Astrocyte of the spinal cord (primary cell): ENCODE measurements around the gene MDGA2.

Experiments used
- DNase-seq: peaks from one replicate; pipeline ENCODE4 v3.0.0; 2011; ENCODE audit warnings: low read depth, low spot score
- H3K4me3 ChIP-seq: 2 replicates; pipeline ENCODE4 v1.5.1; 2011; ENCODE audit warnings: low read depth, mild to moderate bottlenecking, low read length, moderate library complexity
- in situ Hi-C: cut with HindIII; loops from 2 replicates; pipeline ENCODE4 v1.10.0; 2017; ENCODE audit warnings: low sequenced_read_pairs
- TF ChIP-seq, protein P1 (sequence below): IDR thresholded peaks from 2 replicates; pipeline ENCODE4 v1.5.1; 2012; ENCODE audit warnings: low read depth, mild to moderate bottlenecking, low read length, inconsistent platforms

MDGA2 gene

GRCh38 chr14:47438650-47439140 lies 236.7 kb downstream of the MDGA2 start:
- in situ Hi-C loops, result no loop called here
- DNase-seq, result peak; percentile 65
- H3K4me3 ChIP-seq, result no peak overlapping the region
- TF ChIP-seq, protein P1, sequence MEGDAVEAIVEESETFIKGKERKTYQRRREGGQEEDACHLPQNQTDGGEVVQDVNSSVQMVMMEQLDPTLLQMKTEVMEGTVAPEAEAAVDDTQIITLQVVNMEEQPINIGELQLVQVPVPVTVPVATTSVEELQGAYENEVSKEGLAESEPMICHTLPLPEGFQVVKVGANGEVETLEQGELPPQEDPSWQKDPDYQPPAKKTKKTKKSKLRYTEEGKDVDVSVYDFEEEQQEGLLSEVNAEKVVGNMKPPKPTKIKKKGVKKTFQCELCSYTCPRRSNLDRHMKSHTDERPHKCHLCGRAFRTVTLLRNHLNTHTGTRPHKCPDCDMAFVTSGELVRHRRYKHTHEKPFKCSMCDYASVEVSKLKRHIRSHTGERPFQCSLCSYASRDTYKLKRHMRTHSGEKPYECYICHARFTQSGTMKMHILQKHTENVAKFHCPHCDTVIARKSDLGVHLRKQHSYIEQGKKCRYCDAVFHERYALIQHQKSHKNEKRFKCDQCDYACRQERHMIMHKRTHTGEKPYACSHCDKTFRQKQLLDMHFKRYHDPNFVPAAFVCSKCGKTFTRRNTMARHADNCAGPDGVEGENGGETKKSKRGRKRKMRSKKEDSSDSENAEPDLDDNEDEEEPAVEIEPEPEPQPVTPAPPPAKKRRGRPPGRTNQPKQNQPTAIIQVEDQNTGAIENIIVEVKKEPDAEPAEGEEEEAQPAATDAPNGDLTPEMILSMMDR, result no peak

GRCh38 chr14:47435331-47435965 lies 240.0 kb downstream of the MDGA2 start:
- H3K4me3 ChIP-seq, result no peak overlapping the region
- DNase-seq, result no peak
- TF ChIP-seq, protein P1, result no peak
- in situ Hi-C loops, result no loop called here

DNA sequence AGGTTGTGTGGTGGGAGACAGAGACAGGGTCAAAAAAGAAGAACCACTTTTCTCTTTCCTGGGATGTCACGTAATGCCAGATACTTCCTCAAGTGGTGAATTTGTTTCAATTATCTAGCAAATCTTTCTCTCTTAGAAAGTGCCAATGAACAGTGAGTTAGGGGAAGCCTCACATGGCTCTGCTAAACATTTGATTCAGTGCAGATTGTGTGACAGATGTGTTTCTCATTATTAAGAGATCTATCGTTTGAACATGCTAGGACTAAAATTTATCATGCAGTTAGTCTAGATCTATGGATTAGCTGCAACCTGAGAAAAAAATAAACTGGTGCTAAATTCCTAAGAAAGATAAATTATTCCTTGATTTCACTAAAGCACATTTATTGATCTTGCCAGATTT lies 247.8 kb downstream of the MDGA2 start:
- no peak for DNase-seq
- no peak overlapping the region for H3K4me3 ChIP-seq
- TF ChIP-seq, protein P1, result no peak
- in situ Hi-C loops, result no loop called here

- H3K4me3 ChIP-seq, result no peak overlapping the region
- TF ChIP-seq, protein P1, result no peak
- in situ Hi-C loops, result no loop called here
- DNase-seq, result no peak
Observed at GRCh38 chr14:47425302-47425701, 250.1 kb downstream of the MDGA2 start.

DNA sequence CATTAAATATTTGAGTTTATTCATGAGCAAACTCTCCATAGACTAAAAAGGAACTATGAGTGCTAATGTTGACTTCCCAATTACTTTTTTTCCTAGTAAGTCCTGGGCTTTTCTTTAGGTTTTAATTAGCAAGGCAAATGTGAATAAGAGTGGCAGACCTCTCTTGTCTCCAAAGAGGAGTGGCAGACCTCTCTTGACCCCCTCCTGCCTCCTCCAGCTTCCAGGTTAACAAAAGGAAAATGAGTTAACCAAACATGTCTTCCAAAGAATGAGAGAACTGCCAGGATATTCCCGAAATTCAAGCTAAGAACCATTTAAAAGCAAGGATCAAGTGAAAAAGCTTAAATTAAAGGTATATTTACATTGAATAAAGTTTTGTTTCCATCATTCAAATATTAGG lies 253.2 kb downstream of the MDGA2 start:
- TF ChIP-seq, protein P1, result no peak
- DNase-seq, result no peak
- in situ Hi-C loops, result no loop called here
- no peak overlapping the region for H3K4me3 ChIP-seq

DNA sequence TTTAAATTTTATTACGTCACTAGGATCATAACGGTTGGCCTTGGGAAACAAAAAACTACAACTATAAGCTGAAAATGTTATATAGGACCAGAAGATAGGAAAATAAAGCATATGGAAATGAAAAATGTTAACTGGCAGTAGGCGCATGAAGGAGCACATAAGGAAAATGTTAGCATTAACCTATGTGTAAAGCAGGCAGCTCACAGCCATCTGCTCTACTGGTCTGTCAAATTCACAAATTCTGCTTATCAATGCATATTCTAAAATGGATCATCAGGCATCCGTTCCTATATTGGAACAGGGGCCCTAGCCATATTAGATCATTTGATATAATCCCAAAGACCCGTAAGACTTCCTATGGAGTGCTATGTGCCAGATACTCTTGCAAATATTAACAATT lies 263.9 kb downstream of the MDGA2 start:
- TF ChIP-seq, protein P1, result no peak
- no peak for DNase-seq
- in situ Hi-C loops, result no loop called here
- no peak overlapping the region for H3K4me3 ChIP-seq
